Ureter (tissue), 1 donor: ENCODE data around the gene ZAR1L. TPM values are rescaled to one million over a fixed set of nuclear protein-coding genes. Genes with fewer than 3 reads are reported as not detected.
"Not testable (repeated sequence)": the region's sequence is repeated elsewhere in the genome, so short reads cannot be mapped to it uniquely, and the experiment has no call there.

Experiments used
- DNase-seq: peaks from one replicate; pipeline ENCODE4 v3.0.0-alpha.2; 2020; ENCODE audit warnings: low spot score
- total RNA-seq: library from RNA; stranded (reverse); gene quantifications from one replicate; pipeline ENCODE4 v1.2.4, GENCODE V29; 2023
- donor health status: DM: yes; HTN: yes; CAD: no.

ZAR1L gene, protein sequence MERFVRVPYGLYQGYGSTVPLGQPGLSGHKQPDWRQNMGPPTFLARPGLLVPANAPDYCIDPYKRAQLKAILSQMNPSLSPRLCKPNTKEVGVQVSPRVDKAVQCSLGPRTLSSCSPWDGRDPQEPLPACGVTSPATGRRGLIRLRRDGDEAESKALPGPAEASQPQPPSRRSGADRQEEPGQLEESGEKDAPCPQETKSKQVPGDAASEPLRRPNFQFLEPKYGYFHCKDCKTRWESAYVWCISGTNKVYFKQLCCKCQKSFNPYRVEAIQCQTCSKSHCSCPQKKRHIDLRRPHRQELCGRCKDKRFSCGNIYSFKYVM
- not detected for total RNA-seq

- peak; percentile 91 for DNase-seq
Measured at GRCh38 chr13:32315238-32316027, at the start of gene ZAR1L, which contains the start of gene BRCA2. ZAR1L (minus strand) TSS chr13:32315363; CDS start chr13:32311925, 3,438 bp downstream. BRCA2 (plus strand) TSS chr13:32315508; CDS start chr13:32316461, 953 bp downstream.

GRCh38 chr13:32362574-32362973 is 47.4 kb upstream of the ZAR1L start:
- DNase-seq, result no peak

GRCh38 chr13:32355935-32356334 is 40.8 kb upstream of the ZAR1L start:
- not testable (repeated sequence) for DNase-seq

GRCh38 chr13:32354040-32354439 is 38.9 kb upstream of the ZAR1L start:
- no peak for DNase-seq

DNA sequence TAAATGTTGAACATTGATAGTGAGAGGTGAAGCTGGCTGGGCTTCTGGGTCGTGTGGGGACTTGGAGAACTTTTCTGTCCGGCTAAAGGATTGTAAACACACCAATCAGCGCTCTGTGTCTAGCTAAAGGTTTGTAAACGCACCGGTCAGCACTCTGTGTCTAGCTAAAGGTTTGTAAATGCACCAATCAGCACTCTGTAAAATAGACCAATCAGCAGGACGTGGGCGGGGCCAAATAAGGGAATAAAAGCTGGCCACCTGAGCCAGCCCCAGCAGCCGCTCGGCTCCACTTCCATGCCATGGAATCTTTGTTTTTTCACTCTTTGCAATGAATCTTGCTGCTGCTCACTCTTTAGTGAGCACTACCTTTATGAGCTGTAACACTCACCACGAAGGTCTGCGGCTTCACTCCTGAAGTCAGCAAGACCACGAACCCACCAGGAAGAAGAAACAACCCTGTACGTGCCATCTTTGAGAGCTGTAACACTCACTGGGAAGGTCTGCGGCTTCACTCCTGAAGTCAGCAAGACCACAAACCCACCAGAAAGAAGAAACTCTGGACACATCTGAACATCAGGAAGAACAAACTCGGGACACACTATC is 35.8 kb upstream of the ZAR1L start:
- not testable (repeated sequence) for DNase-seq

GRCh38 chr13:32347651-32348050 is 32.5 kb upstream of the ZAR1L start:
- no peak for DNase-seq

DNA sequence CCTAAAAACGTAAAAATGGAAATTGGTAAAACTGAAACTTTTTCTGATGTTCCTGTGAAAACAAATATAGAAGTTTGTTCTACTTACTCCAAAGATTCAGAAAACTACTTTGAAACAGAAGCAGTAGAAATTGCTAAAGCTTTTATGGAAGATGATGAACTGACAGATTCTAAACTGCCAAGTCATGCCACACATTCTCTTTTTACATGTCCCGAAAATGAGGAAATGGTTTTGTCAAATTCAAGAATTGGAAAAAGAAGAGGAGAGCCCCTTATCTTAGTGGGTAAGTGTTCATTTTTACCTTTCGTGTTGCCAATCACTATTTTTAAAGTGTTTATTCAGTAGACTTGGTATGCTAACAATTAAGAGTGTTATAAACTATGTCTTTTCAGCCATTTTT is 25.8 kb upstream of the ZAR1L start:
- no peak for DNase-seq

GRCh38 chr13:32334671-32335070 is 19.5 kb upstream of the ZAR1L start:
- DNase-seq, result no peak

DNA sequence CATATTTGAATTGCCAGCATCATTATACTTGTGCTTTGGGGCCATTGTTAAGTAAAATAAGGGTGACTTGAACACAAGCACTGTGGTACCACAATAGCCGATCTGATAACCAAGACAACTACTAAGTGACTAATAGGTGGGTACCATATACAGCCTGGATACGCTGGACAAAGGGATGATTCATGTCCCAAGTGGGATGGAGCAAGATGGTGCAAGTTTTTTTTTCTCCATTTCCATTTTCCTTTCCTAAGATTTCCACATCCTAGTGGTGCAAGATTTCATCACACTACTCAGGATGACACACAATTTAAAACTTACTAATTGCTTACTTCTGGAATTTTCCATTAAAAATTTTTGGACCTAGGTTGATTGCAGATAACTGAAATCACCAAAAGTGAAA is 15.3 kb upstream of the ZAR1L start:
- DNase-seq, result no peak

DNA sequence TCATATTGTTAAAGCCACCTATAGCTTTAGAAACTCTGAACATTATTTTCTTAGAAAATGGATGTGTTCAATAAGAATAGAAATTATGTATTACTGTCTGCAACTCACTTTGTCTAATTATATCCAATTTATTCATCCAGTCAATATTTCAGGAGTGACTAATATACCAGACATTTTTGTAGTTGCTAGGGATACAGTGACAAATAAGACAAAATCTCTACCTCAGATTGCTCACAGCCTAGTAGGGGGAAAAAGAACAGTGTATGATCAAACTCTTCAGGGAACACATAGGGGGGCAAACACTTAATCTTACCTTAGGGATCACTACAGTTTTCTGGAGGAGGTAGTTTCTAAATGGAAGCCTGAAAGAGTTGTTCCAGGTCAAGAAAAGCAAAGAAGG is 8.7 kb upstream of the ZAR1L start:
- no peak for DNase-seq

GRCh38 chr13:32320528-32320927 is 5.4 kb upstream of the ZAR1L start:
- DNase-seq, result no peak

DNA sequence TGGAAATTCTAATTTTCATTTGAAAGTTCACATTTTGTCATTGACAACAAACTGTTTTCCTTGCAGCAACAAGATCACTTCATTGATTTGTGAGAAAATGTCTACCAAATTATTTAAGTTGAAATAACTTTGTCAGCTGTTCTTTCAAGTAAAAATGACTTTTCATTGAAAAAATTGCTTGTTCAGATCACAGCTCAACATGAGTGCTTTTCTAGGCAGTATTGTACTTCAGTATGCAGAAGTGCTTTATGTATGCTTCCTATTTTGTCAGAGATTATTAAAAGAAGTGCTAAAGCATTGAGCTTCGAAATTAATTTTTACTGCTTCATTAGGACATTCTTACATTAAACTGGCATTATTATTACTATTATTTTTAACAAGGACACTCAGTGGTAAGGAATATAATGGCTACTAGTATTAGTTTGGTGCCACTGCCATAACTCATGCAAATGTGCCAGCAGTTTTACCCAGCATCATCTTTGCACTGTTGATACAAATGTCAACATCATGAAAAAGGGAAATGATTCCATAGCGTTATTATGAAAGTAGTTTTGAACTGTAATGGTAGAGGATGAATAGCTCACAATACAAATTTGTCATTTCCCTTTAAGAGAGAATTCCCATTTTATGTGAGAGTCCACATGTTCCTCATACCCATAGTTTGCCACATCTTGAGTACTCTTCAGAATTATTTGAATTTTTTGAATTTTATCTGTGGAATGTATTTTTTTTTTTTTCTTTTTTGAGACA is 2.7 kb upstream of the ZAR1L start:
- DNase-seq, result no peak

- no peak for DNase-seq
Measured at GRCh38 chr13:32316501-32316900, 1.3 kb upstream of the ZAR1L start.

- no peak for DNase-seq
Measured at GRCh38 chr13:32316028-32316339, 821 bp upstream of the ZAR1L start.

DNA sequence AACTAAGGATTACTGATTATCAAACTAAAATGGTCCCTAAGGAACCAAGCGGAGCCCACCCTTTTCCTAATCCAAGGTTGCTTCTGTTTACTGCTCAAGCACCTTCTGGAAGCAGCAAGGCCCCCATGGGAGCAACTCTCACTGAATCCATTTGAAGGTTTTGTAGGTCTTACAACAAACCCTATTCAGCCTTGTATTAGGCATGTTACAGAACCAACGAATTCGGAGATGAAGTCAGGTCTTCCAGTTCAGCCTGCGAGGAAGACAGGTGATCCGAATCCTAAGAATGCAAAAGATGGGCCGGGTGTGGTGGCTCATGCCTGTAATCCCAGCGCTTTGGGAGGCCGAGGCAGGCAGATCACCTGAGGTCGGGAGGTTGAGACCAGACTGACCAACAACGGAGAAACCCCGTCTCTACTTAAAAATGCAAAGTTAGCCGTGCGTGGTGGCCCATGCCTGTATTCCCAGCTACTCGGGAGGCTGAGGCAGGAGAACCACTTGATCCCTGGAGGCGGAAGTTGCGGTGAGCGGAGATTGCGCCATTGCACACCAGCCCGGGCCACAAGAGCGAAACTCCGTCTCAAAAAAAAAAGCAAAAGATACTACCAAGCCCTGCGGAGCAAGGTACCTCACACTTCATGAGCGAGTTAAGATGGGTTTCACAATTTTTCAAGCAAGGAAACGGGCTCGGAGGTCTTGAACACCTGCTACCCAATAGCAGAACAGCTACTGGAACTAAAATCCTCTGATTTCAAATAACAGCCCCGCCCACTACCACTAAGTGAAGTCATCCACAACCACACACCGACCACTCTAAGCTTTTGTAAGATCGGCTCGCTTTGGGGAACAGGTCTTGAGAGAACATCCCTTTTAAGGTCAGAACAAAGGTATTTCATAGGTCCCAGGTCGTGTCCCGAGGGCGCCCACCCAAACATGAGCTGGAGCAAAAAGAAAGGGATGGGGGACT is 609 bp downstream of the ZAR1L start:
- no peak for DNase-seq

- no peak for DNase-seq
Measured at GRCh38 chr13:32311188-32311897, 3.8 kb downstream of the ZAR1L start.

DNA sequence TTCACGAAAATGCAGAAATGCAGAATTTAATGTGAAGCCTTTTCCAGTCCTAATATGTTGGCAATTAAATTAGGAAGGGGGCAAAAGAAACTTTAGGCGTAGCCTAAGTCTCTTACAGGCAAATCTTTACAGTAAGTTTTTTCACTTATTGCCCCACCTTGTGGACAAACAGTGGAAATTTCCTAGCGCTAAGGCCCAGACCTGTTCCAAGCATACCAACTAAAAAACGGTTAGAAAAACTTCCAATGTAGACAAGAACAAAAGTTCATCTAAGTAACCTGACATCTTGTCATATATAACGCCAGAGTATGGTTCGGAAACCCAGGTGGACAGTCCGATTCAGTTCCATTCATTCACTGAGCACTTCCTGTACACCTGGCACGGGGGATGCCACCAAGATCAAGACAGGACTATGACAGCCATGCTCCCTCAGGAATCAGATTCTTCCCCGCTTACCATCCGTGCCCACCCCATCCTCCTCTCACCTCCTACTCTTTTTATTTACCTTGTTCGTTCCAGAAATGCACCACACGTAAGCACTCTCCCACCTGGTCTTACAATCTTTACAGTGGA is 4.9 kb downstream of the ZAR1L start:
- no peak for DNase-seq

DNA sequence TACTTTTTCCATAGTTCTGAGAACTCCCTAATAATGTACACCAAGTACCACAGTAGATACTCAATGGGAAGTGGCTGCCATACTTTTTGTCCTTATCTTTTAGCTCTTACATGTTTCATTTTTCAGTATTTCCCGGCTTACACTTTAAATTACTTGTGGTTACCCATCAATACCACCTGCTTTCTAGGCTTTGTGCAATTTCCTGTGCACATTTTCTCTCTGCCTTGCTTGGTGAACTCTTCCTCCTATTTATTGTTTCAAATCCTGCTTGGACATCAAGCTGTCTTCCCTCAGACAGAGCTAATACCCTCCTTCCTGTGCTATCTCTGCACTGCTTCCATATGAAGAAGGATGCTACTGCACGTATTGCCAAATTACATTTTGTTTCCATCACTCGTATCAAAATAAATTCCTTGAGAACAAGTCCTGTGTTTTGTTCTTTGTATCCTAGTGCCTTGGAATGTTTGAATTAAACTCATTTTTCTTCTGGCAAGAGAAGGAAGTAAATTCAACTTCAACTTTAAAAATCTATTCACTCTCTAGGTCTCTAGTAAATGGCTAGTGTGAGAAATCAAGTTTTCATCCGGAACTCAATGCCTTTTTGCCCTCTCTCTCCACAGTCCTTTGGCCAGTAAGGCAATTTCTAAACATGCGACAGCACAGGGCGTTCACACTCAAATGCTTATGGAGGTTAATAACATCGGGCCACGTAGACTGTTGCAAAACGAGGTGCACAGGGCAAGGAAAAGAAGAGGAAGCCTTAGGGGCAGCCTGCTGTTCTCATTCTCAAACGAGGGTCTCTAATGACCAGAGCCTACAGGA is 5.6 kb downstream of the ZAR1L start:
- no peak for DNase-seq

DNA sequence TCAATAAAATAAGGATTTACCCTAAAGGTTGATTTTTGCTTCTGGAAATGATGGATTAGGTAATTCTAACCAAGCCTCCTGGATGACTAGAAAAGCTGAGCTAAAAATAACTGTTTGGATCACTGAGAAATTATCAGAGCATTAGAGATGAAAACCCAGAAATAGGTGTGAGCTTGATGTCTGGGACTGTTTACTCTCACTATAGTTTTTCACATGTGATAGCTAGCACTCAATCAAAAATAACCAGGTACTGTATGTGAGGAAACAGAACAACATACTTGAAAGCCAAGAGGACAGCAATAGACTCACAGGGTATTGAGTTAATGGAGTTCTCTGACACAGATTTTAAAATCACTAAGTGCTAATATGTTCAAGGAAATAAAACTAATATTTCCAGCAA is 9.5 kb downstream of the ZAR1L start:
- no peak for DNase-seq
